SU-DHL-6 (cell line): Measurements from ENCODE around the gene RASGRF1.

Source experiments
- CTCF ChIP-seq: fragments of 200-600 bp; sonication (generic); IDR thresholded peaks from one replicate; pipeline ENCODE4 v1.5.1; 2017; ENCODE audit warnings: antibody characterized with exemption, mild to moderate bottlenecking, low read length, moderate library complexity; ENCODE audit not compliant: insufficient read depth, poor library complexity, severe bottlenecking
- EZH2phosphoT487 ChIP-seq: fragments of 200-600 bp; sonication (generic), shearing (Covaris generic); conservative IDR thresholded peaks from 2 replicates; pipeline ENCODE4 v1.6.1; 2018; ENCODE audit warnings: mild to moderate bottlenecking, antibody characterized with exemption, low read length, moderate library complexity, mixed read lengths

- TF ChIP-seq CTCF (no peak), EZH2phosphoT487 (no peak)
Measured at GRCh38 chr15:79041601-79042168, 48.9 kb downstream of the RASGRF1 start.
